Mucosa of rectum (tissue), 2 donors: ENCODE data around the gene WWP2.

ENCODE experiments used
- H3K27ac ChIP-seq, 2 donors: one replicate each; pipeline ENCODE4 v1.7.0; 2013; ENCODE audit warnings: inconsistent platforms in 2 of 2, low read depth in 2 of 2, low read length in 2 of 2
- H3K27me3 ChIP-seq, 2 donors: one replicate each; pipeline ENCODE4 v1.7.0; 2013; ENCODE audit warnings: low read length in 2 of 2; ENCODE audit not compliant: control insufficient read depth in 2 of 2, insufficient read depth in 2 of 2
- H3K36me3 ChIP-seq, 2 donors: one replicate each; pipeline ENCODE4 v1.7.0; 2013; ENCODE audit warnings: low read length in 2 of 2; ENCODE audit not compliant: control insufficient read depth in 2 of 2, insufficient read depth in 2 of 2
- H3K4me1 ChIP-seq, 2 donors: one replicate each; pipeline ENCODE4 v1.7.0; 2013; ENCODE audit warnings: low read length in 2 of 2, mild to moderate bottlenecking in 1 of 2; ENCODE audit not compliant: control insufficient read depth in 2 of 2, insufficient read depth in 2 of 2
- H3K4me3 ChIP-seq, 2 donors: one replicate each; pipeline ENCODE4 v1.7.0; 2013; ENCODE audit warnings: low read length in 2 of 2
- H3K9ac ChIP-seq, 2 donors: one replicate each; pipeline ENCODE4 v1.7.0; 2013; ENCODE audit warnings: low read length in 2 of 2, low read depth in 1 of 2, mild to moderate bottlenecking in 1 of 2
- H3K9me3 ChIP-seq, 2 donors: one replicate each; pipeline ENCODE4 v1.7.0; 2013; ENCODE audit warnings: low read length in 2 of 2; ENCODE audit not compliant: control insufficient read depth in 2 of 2
- donor health status: healthy.
- donor health status: Normal muscosa, but diverticular disease.

The WWP2 gene

DNA sequence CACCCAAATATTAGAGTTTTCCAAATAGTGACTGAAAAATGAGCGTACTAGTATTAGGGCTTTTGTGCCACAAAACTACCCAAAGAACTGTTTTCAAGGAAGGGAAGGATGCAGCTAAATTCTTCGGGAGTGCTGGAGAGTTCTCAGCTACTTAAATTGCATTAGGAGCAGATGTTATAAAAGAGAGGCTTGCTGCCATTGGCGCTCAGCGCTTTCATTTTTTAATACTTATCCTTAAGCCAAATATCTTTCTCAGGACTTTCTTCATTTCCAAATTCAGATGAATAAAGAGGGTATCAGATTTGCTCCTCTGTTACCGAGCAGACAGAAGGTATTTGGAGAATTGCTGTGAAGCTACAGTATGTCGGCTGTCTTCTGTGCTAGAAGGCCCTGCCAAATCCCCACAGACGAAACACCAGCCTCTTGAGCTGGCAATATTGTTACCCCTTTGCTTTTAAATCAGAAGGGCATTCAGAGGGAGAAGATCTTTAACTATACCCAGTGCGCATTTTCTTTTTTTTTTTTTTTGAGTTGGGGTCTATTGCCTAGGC is 141.8 kb downstream of the WWP2 start:
- H3K9ac ChIP-seq = no peak overlapping the region
- peaks cover 10 to 16% of the 10 kb centered on the region in 2 donors for H3K36me3 ChIP-seq
- H3K4me3 ChIP-seq = no peak overlapping the region
- no peaks in the 10 kb centered on the region for H3K27me3 ChIP-seq
- H3K9me3 ChIP-seq = no peaks in the 10 kb centered on the region
- no peaks in the 10 kb centered on the region for H3K4me1 ChIP-seq
- H3K27ac ChIP-seq = no peak overlapping the region

DNA sequence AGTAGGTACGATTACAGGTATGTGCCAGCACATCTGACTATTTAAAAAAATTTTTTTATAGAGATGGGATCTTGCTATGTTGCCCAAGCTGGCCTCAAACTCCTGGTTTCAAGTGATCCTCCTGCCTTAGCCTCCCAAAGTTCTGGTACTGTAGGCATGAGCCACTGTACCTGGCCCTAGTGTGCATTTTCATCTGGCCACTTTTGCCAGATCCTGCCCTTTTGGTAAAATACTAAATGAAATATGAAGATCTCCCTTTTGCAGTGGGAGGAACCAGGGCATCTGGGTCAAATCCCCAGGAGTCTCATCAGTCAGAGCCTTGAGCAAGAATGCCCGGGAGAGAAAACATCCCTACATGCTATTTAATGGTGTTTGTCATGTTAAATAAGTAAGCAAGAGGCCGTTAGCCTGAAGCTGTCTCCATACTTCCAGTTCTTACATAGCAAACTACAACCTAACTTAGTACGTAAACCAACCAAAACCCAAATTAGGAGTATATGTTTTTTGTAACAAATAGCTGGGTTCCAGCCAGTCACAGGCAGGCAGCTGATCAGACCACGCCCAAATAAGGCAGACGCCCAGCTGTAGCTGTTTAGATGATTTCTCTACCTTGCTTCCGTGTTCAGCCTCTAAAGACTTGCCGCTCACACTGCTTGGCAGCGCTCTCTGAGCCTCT is 142.5 kb downstream of the WWP2 start:
- H3K36me3 ChIP-seq = peaks cover 16 to 23% of the 10 kb centered on the region in 2 donors
- H3K4me3 ChIP-seq = no peak overlapping the region
- H3K9ac ChIP-seq = no peak overlapping the region
- H3K9me3 ChIP-seq = no peaks in the 10 kb centered on the region
- H3K27me3 ChIP-seq = no peaks in the 10 kb centered on the region
- H3K27ac ChIP-seq = no peak overlapping the region
- no peaks in the 10 kb centered on the region for H3K4me1 ChIP-seq

DNA sequence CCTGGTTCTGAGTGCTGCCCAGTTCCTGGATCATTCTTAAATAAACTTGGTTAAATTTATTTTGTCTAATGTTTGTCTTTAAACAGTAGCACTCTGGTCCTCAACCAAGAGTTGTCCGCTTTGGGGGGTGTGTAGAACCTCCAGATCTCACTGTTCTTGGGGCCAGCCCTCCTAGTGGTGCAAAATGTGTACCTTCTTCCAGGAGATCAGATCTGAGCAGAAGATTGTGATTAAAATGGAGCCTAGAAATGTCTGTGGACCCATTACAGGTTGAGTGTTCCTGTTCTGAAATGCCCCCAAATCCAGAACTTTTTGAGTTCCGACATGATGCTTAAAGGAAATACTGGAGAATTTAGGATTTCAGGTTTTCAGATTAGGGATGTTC is 143.0 kb downstream of the WWP2 start:
- Histone ChIP-seq H3K9me3 (no peaks in the 10 kb centered on the region), H3K27me3 (no peaks in the 10 kb centered on the region), H3K36me3 (peaks cover 16 to 24% of the 10 kb centered on the region in 2 donors)

DNA sequence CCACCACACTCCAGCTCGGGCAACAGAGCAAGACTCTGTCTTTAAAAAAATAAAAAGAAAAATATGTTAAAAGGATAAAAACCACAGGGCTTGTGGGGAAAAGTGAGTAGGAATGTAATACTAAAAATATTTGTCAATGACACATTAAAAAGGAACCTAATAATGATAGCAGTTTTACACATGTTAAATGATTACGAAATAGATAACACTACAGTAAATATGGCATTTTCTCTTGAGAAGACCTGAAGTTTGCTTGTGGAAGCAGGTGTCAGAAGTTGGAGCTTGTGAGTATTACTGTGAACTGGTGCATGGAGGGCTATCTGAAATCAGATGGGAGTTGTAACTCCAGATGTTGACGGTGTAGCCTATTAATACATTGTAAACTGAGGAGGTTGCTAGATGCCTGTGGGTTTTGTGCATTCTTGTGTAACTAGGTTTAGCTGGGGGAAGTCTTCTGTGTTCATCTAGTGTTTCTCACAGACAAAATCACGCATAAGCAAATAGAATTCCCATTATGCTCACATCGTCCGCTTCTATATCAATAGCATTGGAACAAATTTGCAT is 144.8 kb downstream of the WWP2 start:
- no peak overlapping the region for H3K9ac ChIP-seq
- no peak overlapping the region for H3K4me3 ChIP-seq
- peaks cover 20 to 34% of the 10 kb centered on the region in 2 donors for H3K36me3 ChIP-seq

More for the DNA sequence above, 143.0 kb downstream of the WWP2 start:
- no peak overlapping the region for H3K4me3 ChIP-seq
- no peak overlapping the region for H3K27ac ChIP-seq
- H3K9ac ChIP-seq = no peak overlapping the region
- no peaks in the 10 kb centered on the region for H3K4me1 ChIP-seq

DNA sequence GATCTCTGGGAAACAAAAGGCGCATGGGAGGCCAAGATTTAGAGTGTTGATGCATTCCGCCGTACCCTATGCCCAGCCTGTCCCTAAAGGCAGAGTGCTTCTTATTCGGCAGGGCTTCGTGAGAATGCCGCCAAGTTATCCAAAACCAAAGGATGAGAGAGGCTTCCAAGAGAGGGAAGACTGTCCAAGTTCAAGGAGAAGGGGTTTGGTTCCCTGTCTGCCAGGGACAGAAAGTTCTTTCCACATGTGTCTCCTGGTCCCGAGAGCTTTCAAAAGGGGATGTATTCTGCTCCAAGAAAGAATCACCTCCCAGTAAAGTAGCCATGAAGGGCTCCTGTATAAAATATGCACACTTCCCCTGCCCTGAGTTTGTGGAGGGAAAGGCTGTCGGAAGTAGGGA is 146.9 kb downstream of the WWP2 start:
- Histone ChIP-seq H3K4me1 (no peaks in the 10 kb centered on the region), H3K4me3 (no peak overlapping the region), H3K9ac (no peak overlapping the region), H3K27me3 (no peaks in the 10 kb centered on the region), H3K36me3 (peaks cover 20 to 33% of the 10 kb centered on the region in 2 donors), H3K27ac (no peak overlapping the region), H3K9me3 (no peaks in the 10 kb centered on the region)

More for the DNA sequence above, 144.8 kb downstream of the WWP2 start:
- Histone ChIP-seq H3K9me3 (no peaks in the 10 kb centered on the region), H3K27me3 (no peaks in the 10 kb centered on the region), H3K27ac (no peak overlapping the region), H3K4me1 (no peaks in the 10 kb centered on the region)

DNA sequence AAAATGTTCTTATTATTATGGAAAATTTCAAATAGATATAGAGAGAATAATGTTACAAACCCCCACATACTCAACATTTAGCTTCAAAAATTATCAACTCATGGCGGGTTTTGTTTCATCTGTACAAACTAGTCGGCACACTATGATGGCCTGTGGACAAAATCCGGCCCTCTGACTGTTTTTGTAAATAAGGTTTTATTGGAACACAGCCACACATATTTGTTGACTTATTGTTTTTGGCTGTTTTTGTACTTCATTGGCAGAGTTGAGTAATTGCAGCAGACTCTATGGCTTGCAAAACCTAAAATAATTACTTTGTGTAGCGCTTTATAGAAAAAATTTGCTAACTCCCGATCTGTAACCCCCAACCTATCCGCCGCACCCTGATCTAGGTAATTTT is 147.6 kb downstream of the WWP2 start:
- no peak overlapping the region for H3K9ac ChIP-seq
- no peak overlapping the region for H3K4me3 ChIP-seq
- H3K36me3 ChIP-seq = peaks cover 20 to 31% of the 10 kb centered on the region in 2 donors
- H3K27me3 ChIP-seq = no peaks in the 10 kb centered on the region
- H3K27ac ChIP-seq = no peak overlapping the region
- H3K4me1 ChIP-seq = no peaks in the 10 kb centered on the region
- H3K9me3 ChIP-seq = no peaks in the 10 kb centered on the region

DNA sequence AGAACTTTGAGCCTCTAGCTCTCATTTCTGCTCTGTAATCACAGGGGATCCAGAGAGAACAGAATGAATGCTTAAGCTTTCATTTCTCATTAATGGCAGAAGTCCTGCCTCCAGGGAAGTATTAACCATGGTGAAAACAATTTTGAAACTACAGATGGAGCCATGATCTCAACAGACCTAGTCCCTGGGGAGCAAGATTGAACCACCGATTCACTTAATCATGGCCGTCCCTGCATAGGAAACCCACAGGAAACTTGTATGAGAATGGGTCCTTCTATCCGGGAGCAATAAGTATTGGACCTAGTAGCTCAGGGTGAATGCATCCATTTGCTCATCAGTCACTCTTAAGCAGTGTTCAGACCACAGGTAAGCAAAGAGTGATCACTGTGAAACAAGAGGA is 148.8 kb downstream of the WWP2 start:
- Histone ChIP-seq H3K4me1 (no peaks in the 10 kb centered on the region), H3K27me3 (no peaks in the 10 kb centered on the region), H3K27ac (no peak overlapping the region), H3K9me3 (no peaks in the 10 kb centered on the region), H3K36me3 (peaks cover 20 to 30% of the 10 kb centered on the region in 2 donors), H3K9ac (no peak overlapping the region), H3K4me3 (no peak overlapping the region)

DNA sequence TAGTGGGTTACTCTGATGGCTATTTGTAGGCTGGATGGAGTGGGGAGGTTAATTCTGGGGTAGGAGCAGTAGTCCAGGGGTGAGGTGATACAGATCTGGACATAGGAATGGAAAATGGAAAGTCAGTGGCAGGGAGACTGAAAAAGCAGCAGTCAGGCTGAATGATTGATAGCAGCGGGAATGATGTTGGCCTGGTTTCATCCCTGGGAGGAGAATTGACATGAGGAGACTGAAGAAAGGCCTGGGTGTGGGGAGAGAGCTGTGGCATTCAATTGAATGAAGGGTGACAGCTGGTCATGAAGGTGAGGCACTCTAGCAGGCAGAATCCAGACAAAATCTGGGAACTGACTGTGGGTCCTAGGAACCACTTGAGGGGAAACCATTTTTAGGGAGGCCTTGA is 154.3 kb downstream of the WWP2 start:
- H3K27ac ChIP-seq = no peak overlapping the region
- H3K4me1 ChIP-seq = no peaks in the 10 kb centered on the region
- no peak overlapping the region for H3K4me3 ChIP-seq
- H3K9me3 ChIP-seq = no peaks in the 10 kb centered on the region
- H3K27me3 ChIP-seq = no peaks in the 10 kb centered on the region
- peaks cover 5 to 15% of the 10 kb centered on the region in 2 donors for H3K36me3 ChIP-seq
- H3K9ac ChIP-seq = no peak overlapping the region

DNA sequence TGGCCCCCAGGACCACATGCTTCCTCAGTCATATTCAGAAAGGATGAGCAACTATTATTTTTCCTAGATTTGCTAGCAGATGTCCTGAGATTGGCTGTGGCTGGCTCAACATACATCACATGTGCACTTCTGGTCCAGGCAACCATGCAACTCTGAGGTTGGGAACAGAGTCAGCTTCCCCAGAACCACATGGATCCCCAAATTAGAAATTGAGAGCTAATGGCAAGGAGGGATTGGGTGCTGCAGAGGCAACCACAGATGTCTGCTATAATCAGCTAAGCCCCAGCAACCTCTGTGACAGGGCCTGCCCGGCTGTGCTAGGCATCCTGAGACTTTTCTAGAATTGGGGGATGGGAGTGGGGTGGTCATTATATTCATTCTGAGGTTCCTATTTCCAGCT is 155.2 kb downstream of the WWP2 start:
- H3K36me3 ChIP-seq = peaks cover 6 to 19% of the 10 kb centered on the region in 2 donors
- H3K4me1 ChIP-seq = no peaks in the 10 kb centered on the region
- H3K27me3 ChIP-seq = no peaks in the 10 kb centered on the region
- no peak overlapping the region for H3K4me3 ChIP-seq
- no peaks in the 10 kb centered on the region for H3K9me3 ChIP-seq
- H3K9ac ChIP-seq = no peak overlapping the region
- no peak overlapping the region for H3K27ac ChIP-seq

DNA sequence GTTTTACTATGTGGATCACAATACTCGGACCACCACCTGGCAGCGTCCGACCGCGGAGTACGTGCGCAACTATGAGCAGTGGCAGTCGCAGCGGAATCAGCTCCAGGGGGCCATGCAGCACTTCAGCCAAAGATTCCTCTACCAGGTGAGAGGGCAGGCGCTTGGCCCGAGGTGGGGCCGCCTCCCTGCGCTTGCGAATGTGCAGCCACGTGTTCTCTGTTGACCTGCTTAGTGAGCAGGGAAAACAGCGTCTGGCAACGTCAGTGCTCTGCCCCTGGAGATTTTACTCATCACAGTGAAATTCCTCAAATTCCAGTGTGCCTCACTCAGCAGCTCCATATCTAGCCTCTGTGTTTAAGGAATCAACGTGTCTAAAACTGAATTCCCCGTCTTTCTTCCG is 155.6 kb downstream of the WWP2 start:
- Histone ChIP-seq H3K27me3 (no peaks in the 10 kb centered on the region), H3K36me3 (peaks cover 6 to 20% of the 10 kb centered on the region in 2 donors), H3K4me3 (no peak overlapping the region), H3K9me3 (no peaks in the 10 kb centered on the region), H3K9ac (no peak overlapping the region), H3K4me1 (no peaks in the 10 kb centered on the region), H3K27ac (no peak overlapping the region)
